ENCODE results near the gene USP32. TPM values are rescaled to one million over a fixed set of nuclear protein-coding genes. Genes with fewer than 3 reads are reported as not detected.

USP32 gene
- total and polyA plus RNA-seq, 4 donors = 11.6 to 103 (median 42.9) TPM

DNA sequence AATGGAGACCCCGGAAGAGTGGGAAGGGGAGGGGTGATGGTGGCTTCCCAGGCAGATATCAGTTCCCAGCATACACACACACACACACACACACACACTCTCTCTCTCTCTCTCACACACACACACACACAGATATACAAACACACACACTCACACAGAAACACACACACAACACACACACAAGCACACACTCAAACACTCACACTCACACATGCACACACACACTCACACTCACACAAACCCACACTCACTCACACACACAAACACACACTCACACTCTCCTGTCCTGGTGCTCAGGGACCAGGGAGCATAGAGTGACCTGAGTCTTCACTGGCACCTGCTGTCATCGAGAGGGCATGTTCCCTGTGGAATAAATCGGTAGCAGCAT lies 236.5 kb downstream of the USP32 start:
- no peaks in the 10 kb centered on the region for H3K36me3 ChIP-seq (ENCODE audit: control insufficient read depth in 4 of 4, insufficient read depth in 3 of 4, low read depth in 1 of 4, low read length in 3 of 4)
- H3K9me3 ChIP-seq (ENCODE audit: control insufficient read depth in 4 of 4, low read length in 3 of 4) = no peaks in the 10 kb centered on the region
- WGBS = 73% methylated on average over 3 of the region's 3 CpGs
- TF ChIP-seq, protein P1, sequence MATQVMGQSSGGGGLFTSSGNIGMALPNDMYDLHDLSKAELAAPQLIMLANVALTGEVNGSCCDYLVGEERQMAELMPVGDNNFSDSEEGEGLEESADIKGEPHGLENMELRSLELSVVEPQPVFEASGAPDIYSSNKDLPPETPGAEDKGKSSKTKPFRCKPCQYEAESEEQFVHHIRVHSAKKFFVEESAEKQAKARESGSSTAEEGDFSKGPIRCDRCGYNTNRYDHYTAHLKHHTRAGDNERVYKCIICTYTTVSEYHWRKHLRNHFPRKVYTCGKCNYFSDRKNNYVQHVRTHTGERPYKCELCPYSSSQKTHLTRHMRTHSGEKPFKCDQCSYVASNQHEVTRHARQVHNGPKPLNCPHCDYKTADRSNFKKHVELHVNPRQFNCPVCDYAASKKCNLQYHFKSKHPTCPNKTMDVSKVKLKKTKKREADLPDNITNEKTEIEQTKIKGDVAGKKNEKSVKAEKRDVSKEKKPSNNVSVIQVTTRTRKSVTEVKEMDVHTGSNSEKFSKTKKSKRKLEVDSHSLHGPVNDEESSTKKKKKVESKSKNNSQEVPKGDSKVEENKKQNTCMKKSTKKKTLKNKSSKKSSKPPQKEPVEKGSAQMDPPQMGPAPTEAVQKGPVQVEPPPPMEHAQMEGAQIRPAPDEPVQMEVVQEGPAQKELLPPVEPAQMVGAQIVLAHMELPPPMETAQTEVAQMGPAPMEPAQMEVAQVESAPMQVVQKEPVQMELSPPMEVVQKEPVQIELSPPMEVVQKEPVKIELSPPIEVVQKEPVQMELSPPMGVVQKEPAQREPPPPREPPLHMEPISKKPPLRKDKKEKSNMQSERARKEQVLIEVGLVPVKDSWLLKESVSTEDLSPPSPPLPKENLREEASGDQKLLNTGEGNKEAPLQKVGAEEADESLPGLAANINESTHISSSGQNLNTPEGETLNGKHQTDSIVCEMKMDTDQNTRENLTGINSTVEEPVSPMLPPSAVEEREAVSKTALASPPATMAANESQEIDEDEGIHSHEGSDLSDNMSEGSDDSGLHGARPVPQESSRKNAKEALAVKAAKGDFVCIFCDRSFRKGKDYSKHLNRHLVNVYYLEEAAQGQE (IDR thresholded peaks at IDR 0.05) = no peak
- no peak for TF ChIP-seq GABPA (IDR thresholded peaks at IDR 0.05 in 1 of 2, conservative IDR thresholded peaks at IDR 0.05 in 1 of 2)
- TF ChIP-seq JUND (IDR thresholded peaks at IDR 0.05) = no peak
- TF ChIP-seq, protein P2, sequence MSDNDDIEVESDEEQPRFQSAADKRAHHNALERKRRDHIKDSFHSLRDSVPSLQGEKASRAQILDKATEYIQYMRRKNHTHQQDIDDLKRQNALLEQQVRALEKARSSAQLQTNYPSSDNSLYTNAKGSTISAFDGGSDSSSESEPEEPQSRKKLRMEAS (IDR thresholded peaks at IDR 0.05) = no peak
- no peak for TF ChIP-seq TAF1 (conservative IDR thresholded peaks at IDR 0.05)
- TF ChIP-seq, protein P3, sequence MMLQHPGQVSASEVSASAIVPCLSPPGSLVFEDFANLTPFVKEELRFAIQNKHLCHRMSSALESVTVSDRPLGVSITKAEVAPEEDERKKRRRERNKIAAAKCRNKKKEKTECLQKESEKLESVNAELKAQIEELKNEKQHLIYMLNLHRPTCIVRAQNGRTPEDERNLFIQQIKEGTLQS (IDR thresholded peaks at IDR 0.05) = no peak
- TF ChIP-seq EGR1 (IDR thresholded peaks at IDR 0.05; ENCODE audit: low read depth in 2 of 2) = no peak
- TF ChIP-seq YY1 (IDR thresholded peaks at IDR 0.05) = no peak
- TF ChIP-seq RXRA (IDR thresholded peaks at IDR 0.05) = no peak
- H3K9ac ChIP-seq (ENCODE audit: low read depth in 1 of 2, low read length in 2 of 2) = no peak overlapping the region
- DNase-seq (ENCODE audit: low spot score) = no peak
- peaks cover 0 to 3% (median under 1%) of the 10 kb centered on the region in 4 donors for H3K4me1 ChIP-seq (ENCODE audit: control insufficient read depth in 4 of 4, insufficient read depth in 4 of 4, low read length in 3 of 4)
- H3K27ac ChIP-seq (ENCODE audit: low read depth in 1 of 2, low read length in 2 of 2) = no peak overlapping the region
- peaks cover 0 to 7% (median 0%) of the 10 kb centered on the region in 4 donors for H3K27me3 ChIP-seq (ENCODE audit: control insufficient read depth in 4 of 4, insufficient read depth in 4 of 4, low read length in 3 of 4)
- no peak overlapping the region for H3K4me3 ChIP-seq (ENCODE audit: low read depth in 1 of 3, low read length in 3 of 3)

DNA sequence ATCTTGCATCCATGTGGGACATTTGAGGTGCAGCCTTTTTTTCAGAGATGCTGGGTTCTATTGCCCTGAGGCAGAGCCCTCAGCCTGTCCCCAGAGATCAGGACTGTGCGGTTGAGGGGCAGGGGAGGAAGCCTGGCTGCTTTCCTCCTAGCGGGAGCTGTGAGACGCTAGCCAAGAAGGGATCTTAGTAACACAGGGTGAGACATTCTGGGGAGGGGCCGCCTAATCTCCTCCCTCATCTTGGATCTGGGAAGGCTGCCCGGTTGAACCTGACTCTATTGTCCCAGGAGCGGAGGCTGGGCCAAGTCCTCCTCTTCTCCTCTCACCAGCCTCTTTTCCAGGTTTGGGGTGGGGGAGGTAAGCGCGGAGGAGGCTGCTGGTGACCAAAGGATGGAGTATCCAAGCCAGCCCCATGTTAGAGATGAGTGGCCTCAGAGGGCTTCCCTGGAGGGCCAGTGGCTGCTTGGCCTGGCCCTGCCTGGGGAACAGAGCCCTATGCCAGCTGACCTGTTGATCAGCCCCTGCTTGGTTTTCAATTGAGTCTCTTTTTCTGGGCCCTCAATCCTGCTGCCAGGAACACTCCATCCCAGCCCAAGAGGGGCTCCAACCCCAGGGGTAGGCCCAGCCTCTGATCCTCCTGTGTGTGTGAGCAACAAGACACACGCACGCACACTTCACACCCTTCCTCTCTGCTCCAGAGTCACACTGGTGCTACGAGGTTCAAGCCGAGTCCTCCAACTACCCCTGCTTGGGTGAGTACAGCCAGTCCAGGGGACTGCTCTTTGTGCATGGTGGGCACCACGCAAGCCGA lies 237.1 kb downstream of the USP32 start:
- Histone ChIP-seq H3K27ac (ENCODE audit: low read depth in 1 of 2, low read length in 2 of 2) (no peak overlapping the region), H3K9ac (ENCODE audit: low read depth in 1 of 2, low read length in 2 of 2) (no peak overlapping the region), H3K4me3 (ENCODE audit: low read depth in 1 of 3, low read length in 3 of 3) (no peak overlapping the region), H3K4me1 (ENCODE audit: control insufficient read depth in 4 of 4, insufficient read depth in 4 of 4, low read length in 3 of 4) (peaks cover 0 to 8% (median under 1%) of the 10 kb centered on the region in 4 donors), H3K36me3 (ENCODE audit: control insufficient read depth in 4 of 4, insufficient read depth in 3 of 4, low read depth in 1 of 4, low read length in 3 of 4) (no peaks in the 10 kb centered on the region), H3K27me3 (ENCODE audit: control insufficient read depth in 4 of 4, insufficient read depth in 4 of 4, low read length in 3 of 4) (peaks cover 0 to 7% (median 1%) of the 10 kb centered on the region in 4 donors), H3K9me3 (ENCODE audit: control insufficient read depth in 4 of 4, low read length in 3 of 4) (no peaks in the 10 kb centered on the region)
- TF ChIP-seq, protein P2 (IDR thresholded peaks at IDR 0.05) = no peak
- TF ChIP-seq EGR1 (IDR thresholded peaks at IDR 0.05; ENCODE audit: low read depth in 2 of 2) (no peak), FOXA1 (IDR thresholded peaks at IDR 0.05) (no peak), SP1 (IDR thresholded peaks at IDR 0.05) (no peak), JUND (IDR thresholded peaks at IDR 0.05) (no peak), RAD21 (IDR thresholded peaks at IDR 0.05) (no peak), RXRA (IDR thresholded peaks at IDR 0.05) (no peak), HNF4A (conservative IDR thresholded peaks at IDR 0.05) (no peak), GABPA (IDR thresholded peaks at IDR 0.05 in 1 of 2, conservative IDR thresholded peaks at IDR 0.05 in 1 of 2) (no peak), TAF1 (conservative IDR thresholded peaks at IDR 0.05) (no peak), YY1 (IDR thresholded peaks at IDR 0.05) (no peak), NR2F2 (IDR thresholded peaks at IDR 0.05) (no peak), HNF4G (IDR thresholded peaks at IDR 0.05) (no peak), FOXA2 (IDR thresholded peaks at IDR 0.05) (no peak)
- TF ChIP-seq, protein P4, sequence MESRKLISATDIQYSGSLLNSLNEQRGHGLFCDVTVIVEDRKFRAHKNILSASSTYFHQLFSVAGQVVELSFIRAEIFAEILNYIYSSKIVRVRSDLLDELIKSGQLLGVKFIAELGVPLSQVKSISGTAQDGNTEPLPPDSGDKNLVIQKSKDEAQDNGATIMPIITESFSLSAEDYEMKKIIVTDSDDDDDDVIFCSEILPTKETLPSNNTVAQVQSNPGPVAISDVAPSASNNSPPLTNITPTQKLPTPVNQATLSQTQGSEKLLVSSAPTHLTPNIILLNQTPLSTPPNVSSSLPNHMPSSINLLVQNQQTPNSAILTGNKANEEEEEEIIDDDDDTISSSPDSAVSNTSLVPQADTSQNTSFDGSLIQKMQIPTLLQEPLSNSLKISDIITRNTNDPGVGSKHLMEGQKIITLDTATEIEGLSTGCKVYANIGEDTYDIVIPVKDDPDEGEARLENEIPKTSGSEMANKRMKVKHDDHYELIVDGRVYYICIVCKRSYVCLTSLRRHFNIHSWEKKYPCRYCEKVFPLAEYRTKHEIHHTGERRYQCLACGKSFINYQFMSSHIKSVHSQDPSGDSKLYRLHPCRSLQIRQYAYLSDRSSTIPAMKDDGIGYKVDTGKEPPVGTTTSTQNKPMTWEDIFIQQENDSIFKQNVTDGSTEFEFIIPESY (IDR thresholded peaks at IDR 0.05) = no peak
- TF ChIP-seq, protein P3 (IDR thresholded peaks at IDR 0.05) = no peak
- TF ChIP-seq, protein P5, sequence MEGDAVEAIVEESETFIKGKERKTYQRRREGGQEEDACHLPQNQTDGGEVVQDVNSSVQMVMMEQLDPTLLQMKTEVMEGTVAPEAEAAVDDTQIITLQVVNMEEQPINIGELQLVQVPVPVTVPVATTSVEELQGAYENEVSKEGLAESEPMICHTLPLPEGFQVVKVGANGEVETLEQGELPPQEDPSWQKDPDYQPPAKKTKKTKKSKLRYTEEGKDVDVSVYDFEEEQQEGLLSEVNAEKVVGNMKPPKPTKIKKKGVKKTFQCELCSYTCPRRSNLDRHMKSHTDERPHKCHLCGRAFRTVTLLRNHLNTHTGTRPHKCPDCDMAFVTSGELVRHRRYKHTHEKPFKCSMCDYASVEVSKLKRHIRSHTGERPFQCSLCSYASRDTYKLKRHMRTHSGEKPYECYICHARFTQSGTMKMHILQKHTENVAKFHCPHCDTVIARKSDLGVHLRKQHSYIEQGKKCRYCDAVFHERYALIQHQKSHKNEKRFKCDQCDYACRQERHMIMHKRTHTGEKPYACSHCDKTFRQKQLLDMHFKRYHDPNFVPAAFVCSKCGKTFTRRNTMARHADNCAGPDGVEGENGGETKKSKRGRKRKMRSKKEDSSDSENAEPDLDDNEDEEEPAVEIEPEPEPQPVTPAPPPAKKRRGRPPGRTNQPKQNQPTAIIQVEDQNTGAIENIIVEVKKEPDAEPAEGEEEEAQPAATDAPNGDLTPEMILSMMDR (IDR thresholded peaks at IDR 0.05; ENCODE audit: low read depth, low read length, missing input control) = no peak
- TF ChIP-seq, protein P1 (IDR thresholded peaks at IDR 0.05) = no peak
- WGBS = 86% methylated on average over 14 of the region's 14 CpGs
- no peak for DNase-seq (ENCODE audit: low spot score)
